Neural progenitor cell (in vitro differentiated cells): ENCODE results near the gene SOHLH2.

Experiments
- CTCF ChIP-seq: fragments of 200-600 bp; sonication (generic); IDR thresholded peaks from 2 replicates; pipeline ENCODE4 v1.5.1; 2017; ENCODE audit warnings: antibody characterized with exemption, mild to moderate bottlenecking
- EZH2 ChIP-seq: fragments of 200-600 bp; sonication (generic); IDR thresholded peaks from 2 replicates; pipeline ENCODE4 v1.6.1; 2017; ENCODE audit warnings: antibody characterized with exemption, mild to moderate bottlenecking, moderate library complexity

- TF ChIP-seq EZH2 (no peak), CTCF (no peak)
Measured at GRCh38 chr13:36129539-36129938, 84.8 kb downstream of the SOHLH2 start.
